ENCODE measurements around the gene CDH23.

DNA sequence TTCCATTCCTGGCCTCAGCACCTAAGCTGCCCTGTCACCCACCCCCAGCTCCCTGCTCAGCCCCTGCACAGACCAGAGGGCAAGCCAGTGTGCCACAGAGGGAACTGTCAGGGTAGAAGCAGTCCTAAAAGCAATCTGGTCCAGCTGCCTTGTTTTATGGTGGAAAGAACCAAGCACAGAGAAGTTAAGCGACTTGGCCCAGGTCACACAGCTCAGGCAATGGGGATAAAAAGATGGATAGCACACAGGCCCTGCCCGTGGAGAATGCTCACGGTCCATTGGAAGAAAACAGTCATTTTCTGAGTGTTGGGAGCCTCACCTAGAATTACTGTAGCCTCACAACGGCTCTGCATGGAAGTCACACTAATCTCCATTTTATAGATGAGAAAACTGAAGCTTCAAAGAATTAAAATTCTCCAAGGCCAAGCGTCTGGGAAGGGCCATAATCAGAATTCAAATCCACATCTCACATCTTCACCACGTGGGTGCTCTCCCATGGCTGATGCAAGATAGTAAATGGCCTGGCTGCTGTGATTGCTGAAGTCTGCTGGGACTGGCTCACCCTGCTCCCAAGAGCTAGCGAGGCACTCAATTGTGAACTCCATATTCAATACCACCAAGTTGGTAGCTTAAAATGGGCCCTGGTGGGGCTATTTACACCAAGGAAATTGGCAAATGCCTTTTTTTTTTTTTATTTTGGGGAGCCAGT, 296.0 kb downstream of the CDH23 start:
- TF ChIP-seq EZH2 (IDR thresholded peaks at IDR 0.05; ENCODE audit: low read length), result no peak
- TF ChIP-seq, protein P1, sequence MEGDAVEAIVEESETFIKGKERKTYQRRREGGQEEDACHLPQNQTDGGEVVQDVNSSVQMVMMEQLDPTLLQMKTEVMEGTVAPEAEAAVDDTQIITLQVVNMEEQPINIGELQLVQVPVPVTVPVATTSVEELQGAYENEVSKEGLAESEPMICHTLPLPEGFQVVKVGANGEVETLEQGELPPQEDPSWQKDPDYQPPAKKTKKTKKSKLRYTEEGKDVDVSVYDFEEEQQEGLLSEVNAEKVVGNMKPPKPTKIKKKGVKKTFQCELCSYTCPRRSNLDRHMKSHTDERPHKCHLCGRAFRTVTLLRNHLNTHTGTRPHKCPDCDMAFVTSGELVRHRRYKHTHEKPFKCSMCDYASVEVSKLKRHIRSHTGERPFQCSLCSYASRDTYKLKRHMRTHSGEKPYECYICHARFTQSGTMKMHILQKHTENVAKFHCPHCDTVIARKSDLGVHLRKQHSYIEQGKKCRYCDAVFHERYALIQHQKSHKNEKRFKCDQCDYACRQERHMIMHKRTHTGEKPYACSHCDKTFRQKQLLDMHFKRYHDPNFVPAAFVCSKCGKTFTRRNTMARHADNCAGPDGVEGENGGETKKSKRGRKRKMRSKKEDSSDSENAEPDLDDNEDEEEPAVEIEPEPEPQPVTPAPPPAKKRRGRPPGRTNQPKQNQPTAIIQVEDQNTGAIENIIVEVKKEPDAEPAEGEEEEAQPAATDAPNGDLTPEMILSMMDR (optimal IDR thresholded peaks at IDR 0.05 in 1 of 3, IDR thresholded peaks at IDR 0.05 in 1 of 3, conservative IDR thresholded peaks at IDR 0.05 in 1 of 3; ENCODE audit: extremely low read depth in 1 of 3, insufficient read depth in 2 of 3, low read length in 3 of 3), result no peak
